Caco-2 (cell line): ENCODE measurements around the gene NUP93. TPM values are rescaled to one million over a fixed set of nuclear protein-coding genes. Genes with fewer than 3 reads are reported as not detected.

Source experiments
- BruUV-seq: library from RNA; stranded (reverse); fragments of 400-500 nt; replicated peaks from 2 replicates; lab custom pipeline; 2021; lab: Mats Ljungman, UMichigan
- CTCF ChIA-PET: fragments of 300-600 bp; sonication (Branson Sonifier 250); formaldehyde crosslinking; loops from one replicate; lab custom pipeline; 2022; ENCODE audit warnings: antibody characterized with exemption; lab: Charles Lee
- POLR2A ChIA-PET: fragments of 300-600 bp; sonication (Branson Sonifier 250); formaldehyde crosslinking; loops from one replicate; lab custom pipeline; 2022; ENCODE audit warnings: antibody characterized with exemption; lab: Charles Lee
- DNase-seq, 2 experiments: peaks; one replicate each; pipeline versions ENCODE4 v3.0.0 to v3.0.0-alpha.2; 2020 to 2022
- H3K27me3 ChIP-seq: replicated peaks from 2 replicates; pipeline ENCODE4 v1.6.0; 2011; ENCODE audit warnings: low read length; ENCODE audit not compliant: control insufficient read depth, insufficient read depth
- H3K36me3 ChIP-seq: 2 replicates; pipeline ENCODE4 v1.5.1; 2011; ENCODE audit warnings: low read length; ENCODE audit not compliant: control insufficient read depth, insufficient read depth
- H3K4me1 ChIP-seq: fragments of 250-450 bp; sonication (Bioruptor Pico); 2 replicates; pipeline ENCODE4 v1.5.1; 2020; ENCODE audit warnings: mild to moderate bottlenecking
- H3K4me3 ChIP-seq: 2 replicates; pipeline ENCODE4 v1.5.1; 2011; ENCODE audit warnings: low read depth, mild to moderate bottlenecking, control low read depth, low read length
- H3K9me3 ChIP-seq: fragments of 250-450 bp; sonication (Bioruptor Pico); 2 replicates; pipeline ENCODE4 v1.5.1; 2020; ENCODE audit warnings: mild to moderate bottlenecking, moderate library complexity
- H3K27ac Mint-ChIP-seq: one replicate; pipeline ENCODE4 v1.8.0; 2022; ENCODE audit warnings: mixed read lengths; ENCODE audit not compliant: unreplicated experiment
- H3K27me3 Mint-ChIP-seq: one replicate; pipeline ENCODE4 v1.8.0; 2022; ENCODE audit warnings: mixed read lengths; ENCODE audit not compliant: insufficient read depth, unreplicated experiment
- H3K36me3 Mint-ChIP-seq: one replicate; pipeline ENCODE4 v1.8.0; 2022; ENCODE audit warnings: mild to moderate bottlenecking, mixed read lengths; ENCODE audit not compliant: insufficient read depth, unreplicated experiment
- H3K4me1 Mint-ChIP-seq: one replicate; pipeline ENCODE4 v1.8.0; 2022; ENCODE audit warnings: low read depth, mixed read lengths; ENCODE audit not compliant: unreplicated experiment
- H3K4me3 Mint-ChIP-seq: one replicate; pipeline ENCODE4 v1.8.0; 2022; ENCODE audit warnings: mild to moderate bottlenecking, moderate library complexity, mixed read lengths; ENCODE audit not compliant: unreplicated experiment
- H3K9me3 Mint-ChIP-seq: one replicate; pipeline ENCODE4 v1.8.0; 2022; ENCODE audit warnings: mixed read lengths; ENCODE audit not compliant: unreplicated experiment
- intact Hi-C: fragments of 100-400 bp; cut with micrococcal nuclease; formaldehyde crosslinking; loops from one replicate; pipeline ENCODE4 v1.10.0; 2022; ENCODE audit not compliant: unreplicated experiment
- total RNA-seq: library from RNA; stranded (reverse); gene quantifications from 2 replicates; pipeline ENCODE4 v1.2.3, GENCODE V29; 2022
- TF ChIP-seq, protein P1 (sequence below), 2 experiments: fragments of 200-600 bp in 1 of 2; IDR thresholded peaks; 1 replicate in 1 of 2; 2 replicates in 1 of 2; pipeline versions ENCODE4 v1.5.1 to v1.8.0; 2011 to 2022; ENCODE audit warnings: antibody characterized with exemption in 1 of 2, control low read depth in 1 of 2, inconsistent platforms in 1 of 2, low read depth in 1 of 2, low read length in 1 of 2, mild to moderate bottlenecking in 1 of 2, moderate library complexity in 1 of 2; ENCODE audit not compliant: insufficient read depth in 1 of 2, severe bottlenecking in 1 of 2, unreplicated experiment in 1 of 2

The NUP93 gene
- total RNA-seq, 1 experiment from 2014 or later = 148 TPM

DNA sequence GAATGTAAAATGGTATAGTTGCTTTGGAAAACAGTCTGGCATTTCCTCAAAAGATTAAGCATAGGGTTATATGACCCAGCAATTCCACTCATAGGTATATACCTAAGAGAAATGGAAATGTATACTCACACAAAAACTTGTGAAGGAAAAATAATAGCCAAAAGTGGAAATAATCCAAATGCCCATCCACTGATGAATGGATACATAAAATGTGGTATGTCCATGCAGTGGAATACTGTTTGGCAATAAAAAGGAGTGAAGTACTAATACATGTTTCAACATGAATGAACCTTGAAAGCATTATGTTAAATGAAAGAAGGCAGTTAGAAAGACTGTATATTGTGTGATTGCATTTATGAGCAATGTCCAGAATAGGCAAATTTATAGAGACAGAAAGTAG is 25.1 kb downstream of the NUP93 start:
- H3K27me3 ChIP-seq = no peaks in the 10 kb centered on the region
- H3K9me3 Mint-ChIP-seq = peaks cover 13% of the 10 kb centered on the region
- ChIA-PET POLR2A (no interaction called here), CTCF (no interaction called here)
- no peak overlapping the region for H3K4me3 ChIP-seq
- peaks cover 14% of the 10 kb centered on the region for H3K36me3 Mint-ChIP-seq
- no peaks in the 10 kb centered on the region for H3K36me3 ChIP-seq
- H3K4me1 ChIP-seq = no peaks in the 10 kb centered on the region
- intact Hi-C loops = no loop called here
- H3K9me3 ChIP-seq = peaks cover 14% of the 10 kb centered on the region; the same call in 1 of the 2 replicates
- BruUV-seq = no TSS peak
- DNase-seq = no peak
- H3K27me3 Mint-ChIP-seq = no peaks in the 10 kb centered on the region
- no peak overlapping the region for H3K27ac Mint-ChIP-seq
- no peaks in the 10 kb centered on the region for H3K4me1 Mint-ChIP-seq
- TF ChIP-seq, protein P1, sequence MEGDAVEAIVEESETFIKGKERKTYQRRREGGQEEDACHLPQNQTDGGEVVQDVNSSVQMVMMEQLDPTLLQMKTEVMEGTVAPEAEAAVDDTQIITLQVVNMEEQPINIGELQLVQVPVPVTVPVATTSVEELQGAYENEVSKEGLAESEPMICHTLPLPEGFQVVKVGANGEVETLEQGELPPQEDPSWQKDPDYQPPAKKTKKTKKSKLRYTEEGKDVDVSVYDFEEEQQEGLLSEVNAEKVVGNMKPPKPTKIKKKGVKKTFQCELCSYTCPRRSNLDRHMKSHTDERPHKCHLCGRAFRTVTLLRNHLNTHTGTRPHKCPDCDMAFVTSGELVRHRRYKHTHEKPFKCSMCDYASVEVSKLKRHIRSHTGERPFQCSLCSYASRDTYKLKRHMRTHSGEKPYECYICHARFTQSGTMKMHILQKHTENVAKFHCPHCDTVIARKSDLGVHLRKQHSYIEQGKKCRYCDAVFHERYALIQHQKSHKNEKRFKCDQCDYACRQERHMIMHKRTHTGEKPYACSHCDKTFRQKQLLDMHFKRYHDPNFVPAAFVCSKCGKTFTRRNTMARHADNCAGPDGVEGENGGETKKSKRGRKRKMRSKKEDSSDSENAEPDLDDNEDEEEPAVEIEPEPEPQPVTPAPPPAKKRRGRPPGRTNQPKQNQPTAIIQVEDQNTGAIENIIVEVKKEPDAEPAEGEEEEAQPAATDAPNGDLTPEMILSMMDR (IDR thresholded peaks at IDR 0.05; ENCODE audit: insufficient read depth in 1 of 2, low read depth in 1 of 2, low read length in 1 of 2, severe bottlenecking in 1 of 2, unreplicated experiment in 1 of 2) = no peak
- no peak overlapping the region for H3K4me3 Mint-ChIP-seq

- no peaks in the 10 kb centered on the region for H3K4me1 ChIP-seq
- POLR2A ChIA-PET = no interaction called here
- TF ChIP-seq, protein P1 (IDR thresholded peaks at IDR 0.05; ENCODE audit: insufficient read depth in 1 of 2, low read depth in 1 of 2, low read length in 1 of 2, severe bottlenecking in 1 of 2, unreplicated experiment in 1 of 2) = no peak
- Mint-ChIP-seq H3K27me3 (no peaks in the 10 kb centered on the region), H3K27ac (no peak overlapping the region), H3K36me3 (peaks cover 8% of the 10 kb centered on the region), H3K9me3 (peaks cover 9% of the 10 kb centered on the region), H3K4me1 (no peaks in the 10 kb centered on the region), H3K4me3 (no peak overlapping the region)
- intact Hi-C loops = no loop called here
- H3K4me3 ChIP-seq = no peak overlapping the region
- no peak for DNase-seq
- no peaks in the 10 kb centered on the region for H3K27me3 ChIP-seq
- CTCF ChIA-PET = no interaction called here
- H3K9me3 ChIP-seq = 0 out of 2 replicates have a peak, but pooled peaks cover 4% of the 10 kb centered on the region
- no peaks in the 10 kb centered on the region for H3K36me3 ChIP-seq
- BruUV-seq = no TSS peak
Measured at GRCh38 chr16:56758432-56758831, 28.5 kb downstream of the NUP93 start.

- no peak overlapping the region for H3K27ac Mint-ChIP-seq
- POLR2A ChIA-PET = no interaction called here
- Histone ChIP-seq H3K27me3 (no peaks in the 10 kb centered on the region), H3K36me3 (no peaks in the 10 kb centered on the region), H3K9me3 (0 out of 2 replicates have a peak, but pooled peaks cover 4% of the 10 kb centered on the region), H3K4me3 (no peak overlapping the region), H3K4me1 (no peaks in the 10 kb centered on the region)
- H3K4me3 Mint-ChIP-seq = no peak overlapping the region
- H3K4me1 Mint-ChIP-seq = no peaks in the 10 kb centered on the region
- CTCF ChIA-PET = no interaction called here
- intact Hi-C loops = no loop called here
- H3K36me3 Mint-ChIP-seq = peaks cover 3% of the 10 kb centered on the region
- no TSS peak for BruUV-seq
- no peak for DNase-seq
- TF ChIP-seq, protein P1 (IDR thresholded peaks at IDR 0.05; ENCODE audit: insufficient read depth in 1 of 2, low read depth in 1 of 2, low read length in 1 of 2, severe bottlenecking in 1 of 2, unreplicated experiment in 1 of 2) = no peak
- no peaks in the 10 kb centered on the region for H3K27me3 Mint-ChIP-seq
- peaks cover 4% of the 10 kb centered on the region for H3K9me3 Mint-ChIP-seq
Measured at GRCh38 chr16:56758930-56759329, 29.0 kb downstream of the NUP93 start.
